HG03159 (cell line): ENCODE measurements around the gene RASA2.
"Not testable (repeated sequence)": the region's sequence is repeated elsewhere in the genome, so short reads cannot be mapped to it uniquely, and the experiment has no call there.

Experiments used
- ATAC-seq: cut with Tn5 transposase; IDR thresholded peaks from one replicate; pipeline ENCODE4 v1.9.1; 2021; ENCODE audit warnings: mild to moderate bottlenecking, moderate library complexity; ENCODE audit not compliant: unreplicated experiment

RASA2 gene

GRCh38 chr3:141628868-141629441 is 142.1 kb downstream of the RASA2 start:
- ATAC-seq: not testable (repeated sequence)

- ATAC-seq: no peak
These were observed 143.1 kb downstream of the RASA2 start for GRCh38 chr3:141629976-141630375.

- ATAC-seq: no peak
These were observed 146.1 kb downstream of the RASA2 start for GRCh38 chr3:141632779-141633374.

- no peak for ATAC-seq
These were observed 155.4 kb downstream of the RASA2 start for GRCh38 chr3:141642215-141642614.

- ATAC-seq: no peak
These were observed 156.6 kb downstream of the RASA2 start for GRCh38 chr3:141643391-141643790.

- no peak for ATAC-seq
These were observed 157.0 kb downstream of the RASA2 start for GRCh38 chr3:141643796-141644195.

- peak; percentile 83 for ATAC-seq
These were observed 158.1 kb downstream of the RASA2 start for GRCh38 chr3:141644931-141645330.

- no peak for ATAC-seq
These were observed 160.1 kb downstream of the RASA2 start for GRCh38 chr3:141646760-141647561.

- no peak for ATAC-seq
These were observed 160.7 kb downstream of the RASA2 start for GRCh38 chr3:141647562-141647915.

GRCh38 chr3:141648055-141648910 is 161.5 kb downstream of the RASA2 start:
- ATAC-seq: no peak

- no peak for ATAC-seq
These were observed 163.0 kb downstream of the RASA2 start for GRCh38 chr3:141649871-141650270.

GRCh38 chr3:141650783-141651182 is 164.0 kb downstream of the RASA2 start:
- no peak for ATAC-seq

GRCh38 chr3:141651409-141651808 is 164.6 kb downstream of the RASA2 start:
- no peak for ATAC-seq

- ATAC-seq: no peak
These were observed 165.5 kb downstream of the RASA2 start for GRCh38 chr3:141652349-141652748.

- no peak for ATAC-seq
These were observed 167.0 kb downstream of the RASA2 start for GRCh38 chr3:141653847-141654246.

GRCh38 chr3:141655801-141656200 is 169.0 kb downstream of the RASA2 start:
- no peak for ATAC-seq

GRCh38 chr3:141656771-141657170 is 169.9 kb downstream of the RASA2 start:
- ATAC-seq: no peak

GRCh38 chr3:141657516-141657915 is 170.7 kb downstream of the RASA2 start:
- ATAC-seq: no peak

GRCh38 chr3:141659821-141660613 is 173.2 kb downstream of the RASA2 start:
- no peak for ATAC-seq

GRCh38 chr3:141660614-141660947 is 173.8 kb downstream of the RASA2 start:
- ATAC-seq: no peak
